CD4-positive, CD25-positive, alpha-beta regulatory T cell (primary cell): ENCODE data around the gene SKAP2. TPM values are rescaled to one million over a fixed set of nuclear protein-coding genes. Genes with fewer than 3 reads are reported as not detected.

Source experiments
- ATAC-seq, 2 donors: fragments of 150-1000 bp; cut with Tn5 transposase; one replicate each; pipeline ENCODE4 v1.10.0; 2021; ENCODE audit warnings: low read depth in 2 of 2, moderate number of reproducible peaks in 2 of 2, moderate library complexity in 1 of 2
- DNase-seq, 3 donors: peaks; one replicate each; pipeline versions ENCODE4 v3.0.0 to v3.0.0-alpha.2; 2012 to 2022; ENCODE audit warnings: mixed read lengths in 1 of 3
- H3K27ac ChIP-seq: one replicate; pipeline ENCODE4 v1.7.0; 2013; ENCODE audit warnings: mild to moderate bottlenecking, low read length; ENCODE audit not compliant: insufficient read depth, poor library complexity, severe bottlenecking
- H3K27me3 ChIP-seq: one replicate; pipeline ENCODE4 v1.7.0; 2013; ENCODE audit warnings: low read length; ENCODE audit not compliant: control insufficient read depth, insufficient read depth
- H3K36me3 ChIP-seq: one replicate; pipeline ENCODE4 v1.7.0; 2013; ENCODE audit warnings: mild to moderate bottlenecking, low read length, moderate library complexity; ENCODE audit not compliant: control insufficient read depth, insufficient read depth
- H3K4me1 ChIP-seq: 2 replicates; pipeline ENCODE4 v1.7.0; 2013; ENCODE audit warnings: mild to moderate bottlenecking, low read length; ENCODE audit not compliant: insufficient read depth, control insufficient read depth, poor library complexity, severe bottlenecking
- H3K4me3 ChIP-seq: one replicate; pipeline ENCODE4 v1.7.0; 2013; ENCODE audit warnings: low read depth, mild to moderate bottlenecking, low read length, moderate library complexity
- H3K9me3 ChIP-seq, 2 experiments: 1 replicate in 1 of 2; 2 replicates in 1 of 2; pipeline ENCODE4 v1.7.0; 2013; ENCODE audit warnings: low read length in 2 of 2, mild to moderate bottlenecking in 1 of 2, moderate library complexity in 1 of 2; ENCODE audit not compliant: control insufficient read depth in 2 of 2
- H3K27ac Mint-ChIP-seq, 3 donors: one replicate each; pipeline ENCODE4 v1.8.0; 2020 to 2022; ENCODE audit warnings: mild to moderate bottlenecking in 3 of 3, mixed read lengths in 3 of 3, moderate library complexity in 2 of 3
- H3K27me3 Mint-ChIP-seq: one replicate; pipeline ENCODE4 v1.8.0; 2022; ENCODE audit warnings: mild to moderate bottlenecking, mixed read lengths
- H3K36me3 Mint-ChIP-seq: one replicate; pipeline ENCODE4 v1.8.0; 2020; ENCODE audit warnings: mixed read lengths
- H3K4me1 Mint-ChIP-seq, 4 donors: one replicate each; pipeline ENCODE4 v1.8.0; 2020 to 2022; ENCODE audit warnings: mixed read lengths in 4 of 4, mild to moderate bottlenecking in 1 of 4
- H3K4me3 Mint-ChIP-seq, 4 donors: one replicate each; pipeline ENCODE4 v1.8.0; 2020 to 2022; ENCODE audit warnings: mild to moderate bottlenecking in 4 of 4, mixed read lengths in 4 of 4, moderate library complexity in 3 of 4
- H3K9me3 Mint-ChIP-seq, 7 donors: one replicate each; pipeline ENCODE4 v1.8.0; 2020 to 2022; ENCODE audit warnings: mixed read lengths in 7 of 7, mild to moderate bottlenecking in 3 of 7, moderate library complexity in 2 of 7
- polyA plus RNA-seq, 4 donors: library from polyadenylated mRNA; unstranded; fragments of 300-500 nt; fragmentation: Illumina TruSeq; gene quantifications; one replicate each; pipeline ENCODE4 v1.2.3, GENCODE V29; 2021
- total RNA-seq: library from RNA; stranded (reverse); gene quantifications from one replicate; pipeline ENCODE4 v1.2.3, GENCODE V29; 2022

The SKAP2 gene
- total and polyA plus RNA-seq, 5 donors from 2014 or later, result 20.6 to 47.2 (median 28.8) TPM

- no peaks in the 10 kb centered on the region for H3K4me1 ChIP-seq
- no peaks in the 10 kb centered on the region for H3K36me3 Mint-ChIP-seq
- H3K9me3 ChIP-seq, result no peaks in the 10 kb centered on the region
- no peaks in the 10 kb centered on the region for H3K36me3 ChIP-seq
- DNase-seq (no peak), ATAC-seq (no peak)
- peaks cover 2% of the 10 kb centered on the region for H3K27me3 ChIP-seq
- no peaks in the 10 kb centered on the region for H3K9me3 Mint-ChIP-seq
- peaks cover 8% of the 10 kb centered on the region for H3K27me3 Mint-ChIP-seq
- no peaks in the 10 kb centered on the region for H3K4me1 Mint-ChIP-seq
- H3K27ac ChIP-seq, result no peak overlapping the region
- H3K27ac Mint-ChIP-seq, result no peak overlapping the region
- no peak overlapping the region for H3K4me3 ChIP-seq
- no peak overlapping the region for H3K4me3 Mint-ChIP-seq
Measured at GRCh38 chr7:26657206-26657641, 207.2 kb downstream of the SKAP2 start.

- H3K36me3 Mint-ChIP-seq, result no peaks in the 10 kb centered on the region
- ATAC-seq (no peak), DNase-seq (no peak)
- H3K27me3 ChIP-seq, result peaks cover 2% of the 10 kb centered on the region
- H3K27me3 Mint-ChIP-seq, result peaks cover 8% of the 10 kb centered on the region
- H3K36me3 ChIP-seq, result no peaks in the 10 kb centered on the region
- H3K9me3 ChIP-seq, result no peaks in the 10 kb centered on the region
- H3K9me3 Mint-ChIP-seq, result no peaks in the 10 kb centered on the region
- H3K27ac ChIP-seq, result no peak overlapping the region
- no peak overlapping the region for H3K4me3 ChIP-seq
- H3K4me1 ChIP-seq, result no peaks in the 10 kb centered on the region
- no peak overlapping the region for H3K27ac Mint-ChIP-seq
- H3K4me1 Mint-ChIP-seq, result no peaks in the 10 kb centered on the region
- H3K4me3 Mint-ChIP-seq, result no peak overlapping the region
Measured at GRCh38 chr7:26656735-26657134, 207.7 kb downstream of the SKAP2 start.

- H3K4me1 Mint-ChIP-seq, result no peaks in the 10 kb centered on the region
- no peaks in the 10 kb centered on the region for H3K4me1 ChIP-seq
- H3K4me3 Mint-ChIP-seq, result no peak overlapping the region
- H3K9me3 Mint-ChIP-seq, result no peaks in the 10 kb centered on the region
- no peaks in the 10 kb centered on the region for H3K36me3 Mint-ChIP-seq
- ATAC-seq (no peak), DNase-seq (no peak)
- no peak overlapping the region for H3K27ac ChIP-seq
- H3K9me3 ChIP-seq, result no peaks in the 10 kb centered on the region
- no peaks in the 10 kb centered on the region for H3K36me3 ChIP-seq
- H3K27me3 Mint-ChIP-seq, result peaks cover 8% of the 10 kb centered on the region
- peaks cover 2% of the 10 kb centered on the region for H3K27me3 ChIP-seq
- no peak overlapping the region for H3K27ac Mint-ChIP-seq
- H3K4me3 ChIP-seq, result no peak overlapping the region
Measured at GRCh38 chr7:26655781-26656180, 208.6 kb downstream of the SKAP2 start.

GRCh38 chr7:26653430-26654399 lies 210.7 kb downstream of the SKAP2 start:
- H3K4me3 ChIP-seq, result no peak overlapping the region
- H3K27me3 ChIP-seq, result peaks cover 2% of the 10 kb centered on the region
- H3K9me3 ChIP-seq, result no peaks in the 10 kb centered on the region
- no peak overlapping the region for H3K4me3 Mint-ChIP-seq
- ATAC-seq (no peak), DNase-seq (no peak)
- H3K27me3 Mint-ChIP-seq, result peaks cover 8% of the 10 kb centered on the region
- H3K27ac ChIP-seq, result no peak overlapping the region
- no peaks in the 10 kb centered on the region for H3K4me1 Mint-ChIP-seq
- H3K36me3 ChIP-seq, result no peaks in the 10 kb centered on the region
- no peak overlapping the region for H3K27ac Mint-ChIP-seq
- no peaks in the 10 kb centered on the region for H3K36me3 Mint-ChIP-seq
- peaks cover 0 to 5% (median 0%) of the 10 kb centered on the region in 7 donors for H3K9me3 Mint-ChIP-seq
- H3K4me1 ChIP-seq, result no peaks in the 10 kb centered on the region

GRCh38 chr7:26652401-26653100 lies 211.8 kb downstream of the SKAP2 start:
- H3K36me3 Mint-ChIP-seq, result no peaks in the 10 kb centered on the region
- no peak overlapping the region for H3K4me3 Mint-ChIP-seq
- H3K9me3 Mint-ChIP-seq, result peaks cover 0 to 5% (median 0%) of the 10 kb centered on the region in 7 donors
- H3K4me1 Mint-ChIP-seq, result no peaks in the 10 kb centered on the region
- Histone ChIP-seq H3K9me3 (no peaks in the 10 kb centered on the region), H3K4me3 (no peak overlapping the region), H3K27me3 (peaks cover 2% of the 10 kb centered on the region), H3K27ac (no peak overlapping the region), H3K36me3 (no peaks in the 10 kb centered on the region), H3K4me1 (no peaks in the 10 kb centered on the region)
- H3K27me3 Mint-ChIP-seq, result peaks cover 8% of the 10 kb centered on the region
- DNase-seq, result no peak
- ATAC-seq, result no peak
- H3K27ac Mint-ChIP-seq, result no peak overlapping the region

GRCh38 chr7:26650103-26650502 lies 214.3 kb downstream of the SKAP2 start:
- Histone ChIP-seq H3K36me3 (no peaks in the 10 kb centered on the region), H3K9me3 (no peaks in the 10 kb centered on the region), H3K27me3 (no peaks in the 10 kb centered on the region), H3K27ac (no peak overlapping the region), H3K4me1 (no peaks in the 10 kb centered on the region), H3K4me3 (no peak overlapping the region)
- no peak for ATAC-seq
- DNase-seq, result no peak
- no peak overlapping the region for H3K27ac Mint-ChIP-seq
- no peaks in the 10 kb centered on the region for H3K27me3 Mint-ChIP-seq
- H3K4me3 Mint-ChIP-seq, result no peak overlapping the region
- no peaks in the 10 kb centered on the region for H3K36me3 Mint-ChIP-seq
- no peaks in the 10 kb centered on the region for H3K4me1 Mint-ChIP-seq
- H3K9me3 Mint-ChIP-seq, result peaks cover 0 to 5% (median 0%) of the 10 kb centered on the region in 7 donors

GRCh38 chr7:26649388-26649787 lies 215.0 kb downstream of the SKAP2 start:
- Mint-ChIP-seq H3K27ac (no peak overlapping the region), H3K4me1 (no peaks in the 10 kb centered on the region), H3K36me3 (no peaks in the 10 kb centered on the region), H3K9me3 (peaks cover 0 to 5% (median 0%) of the 10 kb centered on the region in 7 donors), H3K27me3 (no peaks in the 10 kb centered on the region), H3K4me3 (no peak overlapping the region)
- H3K27me3 ChIP-seq, result no peaks in the 10 kb centered on the region
- no peaks in the 10 kb centered on the region for H3K4me1 ChIP-seq
- ATAC-seq (no peak), DNase-seq (no peak)
- H3K36me3 ChIP-seq, result no peaks in the 10 kb centered on the region
- H3K27ac ChIP-seq, result no peak overlapping the region
- no peak overlapping the region for H3K4me3 ChIP-seq
- no peaks in the 10 kb centered on the region for H3K9me3 ChIP-seq
